GM19468 (cell line): ENCODE results near the gene HELQ.
"Not testable (repeated sequence)": the region's sequence is repeated elsewhere in the genome, so short reads cannot be mapped to it uniquely, and the experiment has no call there.

Experiments
- ATAC-seq: cut with Tn5 transposase; IDR thresholded peaks from one replicate; pipeline ENCODE4 v1.9.1; 2021; ENCODE audit warnings: mild to moderate bottlenecking, moderate library complexity, moderate number of reproducible peaks; ENCODE audit not compliant: unreplicated experiment; ENCODE audit errors: extremely low read depth

The HELQ gene

GRCh38 chr4:83438719-83439118 lies 16.9 kb downstream of the HELQ start:
- no peak for ATAC-seq

GRCh38 chr4:83436680-83437079 lies 18.9 kb downstream of the HELQ start:
- ATAC-seq = no peak

- no peak for ATAC-seq
Observed at GRCh38 chr4:83431200-83431599, 24.4 kb downstream of the HELQ start.

- ATAC-seq = no peak
Observed at GRCh38 chr4:83418211-83418610, 37.4 kb downstream of the HELQ start.

DNA sequence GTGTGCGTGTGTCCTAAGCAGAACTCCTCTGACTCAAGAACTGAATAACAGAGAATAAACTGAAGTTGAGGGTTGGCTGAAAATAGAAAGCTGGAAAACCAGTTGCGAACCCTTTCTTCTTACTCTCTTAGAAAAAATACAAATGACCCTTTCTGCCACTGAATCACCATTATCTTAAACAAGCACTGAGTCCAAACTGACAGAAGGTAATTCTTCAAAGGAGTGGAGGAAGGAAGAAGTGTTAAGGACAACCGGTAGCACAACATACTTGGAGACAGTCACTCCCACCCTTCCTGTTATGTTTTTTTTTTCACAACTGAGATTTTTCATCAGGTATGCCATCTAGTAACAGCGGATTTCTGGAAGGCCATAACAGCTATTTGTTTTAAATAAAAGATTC lies 38.1 kb downstream of the HELQ start:
- ATAC-seq = no peak

- no peak for ATAC-seq
Observed at GRCh38 chr4:83413676-83414075, 41.9 kb downstream of the HELQ start.

- no peak for ATAC-seq
Observed at GRCh38 chr4:83408908-83409307, 46.7 kb downstream of the HELQ start.

- no peak for ATAC-seq
Observed at GRCh38 chr4:83405844-83406816, 49.5 kb downstream of the HELQ start.

GRCh38 chr4:83398158-83398557 lies 57.5 kb downstream of the HELQ start:
- ATAC-seq = not testable (repeated sequence)

DNA sequence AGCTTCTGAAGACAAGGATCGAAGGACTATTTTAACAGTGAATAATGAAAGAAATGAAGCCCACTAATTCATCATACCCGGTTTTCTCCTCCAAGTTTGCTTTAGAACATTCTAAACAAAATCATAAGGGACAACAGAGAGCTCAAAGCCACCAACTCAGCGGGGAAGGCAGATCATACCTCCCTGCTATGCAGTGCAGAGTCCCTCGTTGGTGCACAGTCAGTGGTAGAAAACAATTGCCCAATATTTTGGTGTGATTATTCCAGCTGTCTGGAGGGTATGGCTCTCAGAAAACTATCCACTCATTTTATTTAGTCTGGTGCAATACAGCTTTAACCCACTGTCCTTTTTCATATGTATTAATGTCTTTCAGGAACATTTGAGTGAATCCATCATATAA lies 61.7 kb downstream of the HELQ start:
- no peak for ATAC-seq

GRCh38 chr4:83392562-83392961 lies 63.1 kb downstream of the HELQ start:
- ATAC-seq = no peak

DNA sequence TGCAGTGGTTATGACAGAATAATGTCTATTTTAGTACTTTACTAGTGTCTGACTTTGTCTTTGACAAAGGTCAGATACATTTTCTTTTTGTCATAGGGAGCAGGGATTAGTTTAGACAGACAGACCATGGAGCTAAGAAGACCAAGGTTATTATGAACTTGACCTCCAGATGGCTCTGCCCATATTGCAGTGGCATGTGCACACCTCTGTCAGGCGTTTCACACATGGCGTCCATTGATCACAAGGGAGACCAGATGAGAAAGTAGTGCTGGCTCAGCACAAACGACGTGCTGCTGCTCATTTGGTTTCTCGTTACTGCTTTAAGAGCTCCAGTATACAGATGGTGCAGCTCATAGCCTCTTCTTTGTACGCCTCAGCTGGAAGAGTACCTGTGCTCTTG lies 64.7 kb downstream of the HELQ start:
- no peak for ATAC-seq

DNA sequence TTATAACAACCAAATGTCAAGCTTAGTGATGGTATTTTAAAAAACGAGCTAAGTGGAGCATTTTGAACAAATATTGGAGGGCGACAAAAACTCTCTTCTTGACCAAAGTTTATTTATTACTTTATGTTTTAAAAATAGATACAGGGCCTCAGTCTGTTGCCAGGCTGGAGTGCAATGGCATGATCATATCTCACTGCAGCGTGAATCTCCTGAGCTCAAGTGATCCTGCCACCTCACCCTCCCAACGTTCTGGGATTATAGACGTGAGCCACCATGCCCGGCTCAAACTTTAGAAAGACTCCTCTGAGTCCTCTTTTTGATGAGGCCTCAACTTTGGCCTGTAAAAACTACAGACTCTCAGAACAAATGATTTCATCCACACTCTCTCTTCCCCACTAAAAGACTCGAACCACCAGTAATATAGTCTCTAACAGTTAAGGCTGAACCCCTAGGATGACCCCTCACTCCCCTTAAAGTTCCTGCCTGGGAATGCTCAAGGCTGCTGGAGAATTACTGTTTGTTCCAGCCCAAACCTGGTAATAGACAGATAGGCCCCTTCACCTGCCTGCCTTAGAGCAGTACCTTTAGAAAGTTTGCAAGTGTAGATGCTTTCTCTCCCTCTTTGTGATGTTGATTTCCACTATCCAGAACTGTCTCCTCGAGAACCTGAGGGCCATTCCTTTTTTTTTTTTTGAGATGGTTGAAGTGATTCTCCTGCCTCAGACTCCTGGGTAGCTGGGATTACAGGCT lies 65.7 kb downstream of the HELQ start:
- no peak for ATAC-seq

DNA sequence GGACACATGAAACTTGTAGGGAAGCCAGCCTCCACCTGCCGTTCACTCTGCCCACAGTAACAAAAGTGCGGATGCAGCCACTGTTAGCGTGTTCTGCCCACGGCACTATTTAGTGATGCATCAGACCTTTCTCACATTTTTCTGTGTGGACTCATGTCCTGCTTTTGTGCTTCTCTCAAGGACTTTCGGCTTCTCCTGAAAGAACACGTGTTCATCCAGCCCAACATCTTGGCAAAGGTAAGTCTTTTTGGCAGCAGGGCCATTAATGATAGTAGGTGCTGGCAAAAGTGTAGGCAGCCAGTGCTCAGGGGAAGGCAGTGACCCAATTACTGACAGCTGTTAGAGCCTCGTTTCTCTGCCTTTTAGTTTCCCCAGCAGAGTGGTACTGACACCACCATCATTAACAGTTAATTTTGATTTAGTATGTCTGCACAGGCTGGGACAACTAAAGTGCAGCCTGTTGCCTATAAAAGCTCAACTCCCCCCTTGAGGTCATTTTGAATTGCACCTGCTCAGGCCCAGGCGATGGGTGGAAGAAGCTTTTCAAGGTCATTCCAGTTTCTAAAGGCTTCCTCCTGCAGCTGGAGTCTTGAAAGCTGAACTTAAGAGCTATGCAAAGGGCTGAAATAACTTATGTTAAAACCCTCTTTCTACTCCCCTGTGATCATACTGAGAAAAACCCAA lies 66.4 kb downstream of the HELQ start:
- ATAC-seq = no peak

DNA sequence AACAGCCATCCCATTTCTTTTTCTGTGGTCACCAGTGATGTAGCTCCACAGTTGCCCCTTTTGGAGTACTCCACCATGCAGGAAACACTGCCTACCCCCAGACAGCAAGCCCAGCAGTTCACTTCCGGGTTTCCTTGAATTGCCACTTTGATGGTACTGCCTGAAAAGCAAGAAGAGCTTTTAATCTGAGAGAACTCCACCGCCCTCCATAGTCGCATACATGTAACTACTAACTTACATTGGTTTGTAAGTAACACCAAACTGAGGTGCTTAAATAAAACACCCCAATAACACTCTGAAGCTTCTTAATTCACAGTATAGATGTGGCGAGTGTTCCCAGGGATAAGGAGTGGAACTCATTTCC lies 67.3 kb downstream of the HELQ start:
- no peak for ATAC-seq

GRCh38 chr4:83387476-83388312 lies 67.9 kb downstream of the HELQ start:
- no peak for ATAC-seq

DNA sequence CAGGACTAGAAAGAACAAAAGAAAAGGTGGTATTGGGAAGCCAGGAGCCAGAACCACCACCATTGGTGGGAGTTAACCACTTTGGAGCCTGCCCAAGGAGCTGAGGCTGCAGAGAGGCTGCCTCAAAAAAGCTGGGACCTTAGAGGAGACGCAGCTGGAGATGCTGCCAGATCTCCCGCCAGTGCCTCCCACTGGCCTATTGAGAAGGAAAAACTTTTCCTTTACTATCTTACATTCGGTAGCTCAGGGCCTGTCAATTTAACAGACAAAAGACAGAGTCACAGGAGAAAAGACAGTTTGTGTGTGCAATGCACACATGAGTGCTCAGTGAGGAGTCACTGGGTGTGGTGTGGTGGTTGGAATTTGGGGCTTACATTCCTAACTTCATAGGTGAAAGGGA lies 68.6 kb downstream of the HELQ start:
- ATAC-seq = no peak

DNA sequence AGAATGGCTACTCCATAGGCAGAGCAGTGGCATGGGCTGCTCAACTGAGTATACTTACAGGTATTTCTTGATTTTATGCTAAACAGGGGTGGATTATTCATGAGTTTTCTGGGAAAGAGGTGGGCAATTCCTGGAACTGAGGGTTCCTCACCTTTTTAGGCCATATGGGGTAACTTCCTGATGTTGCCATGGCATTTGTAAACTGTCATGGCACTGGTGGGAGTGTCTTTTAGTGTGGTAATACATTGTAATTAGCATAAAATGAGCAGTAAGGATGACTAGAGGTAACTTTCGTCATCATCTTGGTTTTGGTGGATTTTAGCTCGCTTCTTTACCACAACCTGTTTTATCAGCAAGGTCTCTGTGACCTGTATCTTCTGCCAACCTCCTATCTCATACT lies 72.8 kb downstream of the HELQ start:
- ATAC-seq = no peak

DNA sequence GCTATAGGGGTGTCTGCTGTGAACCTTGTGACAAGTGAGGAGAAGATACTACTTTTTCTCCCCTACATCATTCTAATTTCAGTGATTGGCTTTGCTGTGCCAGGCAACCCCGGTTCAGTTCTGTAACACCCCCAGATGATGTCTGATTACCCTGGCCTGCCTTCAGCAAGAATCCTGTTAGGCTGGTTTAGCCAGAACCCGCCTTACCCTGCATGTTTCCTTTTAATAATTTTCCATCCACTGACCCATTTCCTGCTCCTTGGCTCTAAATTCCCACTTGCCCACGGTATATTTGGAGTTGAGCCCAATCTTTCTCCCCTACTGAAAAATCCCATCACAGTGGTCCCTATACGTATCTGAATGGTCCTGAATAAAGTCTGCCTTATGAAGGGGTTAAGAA lies 74.5 kb downstream of the HELQ start:
- no peak for ATAC-seq

GRCh38 chr4:83378419-83378818 lies 77.2 kb downstream of the HELQ start:
- ATAC-seq = no peak
